AG10803 (cell line): ENCODE data around the gene DMD.

ENCODE experiments used
- DNase-seq: peaks from one replicate; pipeline ENCODE4 v3.0.0; 2010; ENCODE audit warnings: low read depth
- H3K4me3 ChIP-seq: 2 replicates; pipeline ENCODE4 v1.5.1; 2011; ENCODE audit warnings: mild to moderate bottlenecking, low read length, control low read depth
- CTCF ChIP-seq: conservative IDR thresholded peaks from 2 replicates; pipeline ENCODE4 v1.5.1; 2011; ENCODE audit warnings: mild to moderate bottlenecking, low read length, control low read depth, inconsistent platforms

The DMD gene

GRCh38 chrX:32780109-32780508 lies 431.2 kb downstream of the DMD start:
- TF ChIP-seq CTCF, result no peak
- DNase-seq, result no peak
- no peak overlapping the region for H3K4me3 ChIP-seq

DNA sequence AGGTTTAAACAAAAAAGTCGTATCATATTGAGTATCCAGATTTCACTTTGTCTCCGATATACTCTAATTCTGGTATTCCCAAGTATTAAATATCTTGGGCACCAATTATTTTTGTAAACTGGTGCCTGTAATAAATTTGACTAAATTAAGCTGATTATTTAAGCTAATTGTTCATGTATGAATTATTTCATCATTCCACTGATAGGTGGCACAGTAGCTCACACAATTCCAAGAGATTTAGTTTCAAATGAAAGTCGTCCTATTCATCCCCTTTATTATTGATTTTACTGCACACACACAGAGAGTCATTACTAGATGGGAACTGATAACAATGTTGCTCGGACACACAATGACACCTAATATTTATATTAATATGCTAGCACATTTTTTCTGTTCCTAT lies 432.4 kb downstream of the DMD start:
- H3K4me3 ChIP-seq, result no peak overlapping the region
- no peak for DNase-seq
- no peak for TF ChIP-seq CTCF

GRCh38 chrX:32774966-32775365 lies 436.4 kb downstream of the DMD start:
- no peak for DNase-seq
- no peak for TF ChIP-seq CTCF
- no peak overlapping the region for H3K4me3 ChIP-seq

DNA sequence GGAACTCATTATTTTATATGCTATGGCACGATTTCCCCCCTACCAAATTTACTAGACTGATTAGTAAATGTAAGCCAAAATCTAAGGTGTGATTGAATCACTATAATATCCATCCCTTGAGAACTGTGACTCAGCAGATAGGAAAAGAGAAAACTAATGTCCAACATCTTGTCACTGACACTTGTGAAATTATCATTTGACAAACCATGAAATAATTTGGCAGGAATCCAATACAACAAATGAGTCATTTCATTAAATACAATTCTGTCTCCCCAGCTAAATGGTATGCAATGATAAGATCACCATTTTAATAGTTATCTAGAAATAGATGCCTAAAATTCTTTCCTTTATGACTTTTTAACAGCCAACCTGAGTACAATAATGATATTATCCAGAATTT lies 462.3 kb downstream of the DMD start:
- TF ChIP-seq CTCF, result no peak
- no peak overlapping the region for H3K4me3 ChIP-seq
- DNase-seq, result no peak

DNA sequence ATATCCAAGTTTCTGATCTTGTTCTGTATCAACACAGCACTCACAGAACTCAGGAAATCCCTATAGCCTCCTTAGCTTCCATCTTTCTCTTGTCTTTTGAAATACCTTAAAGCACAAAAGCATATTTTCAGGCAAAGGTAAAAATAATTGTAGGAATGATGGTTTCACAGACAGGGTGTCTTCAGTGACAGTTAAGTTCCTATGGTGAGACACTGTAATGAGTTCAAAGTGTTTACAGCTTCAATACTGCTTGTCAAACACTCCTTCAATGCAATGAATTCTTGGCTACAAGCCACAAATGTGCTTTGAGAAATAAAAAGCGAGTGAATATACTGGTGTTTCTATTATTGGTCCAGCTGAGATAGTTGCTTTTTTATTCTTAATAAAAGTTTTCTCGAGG lies 466.0 kb downstream of the DMD start:
- no peak for DNase-seq
- no peak for TF ChIP-seq CTCF
- H3K4me3 ChIP-seq, result no peak overlapping the region

GRCh38 chrX:32744921-32745320 lies 466.4 kb downstream of the DMD start:
- TF ChIP-seq CTCF, result no peak
- no peak overlapping the region for H3K4me3 ChIP-seq
- no peak for DNase-seq

GRCh38 chrX:32741910-32742309 lies 469.4 kb downstream of the DMD start:
- TF ChIP-seq CTCF, result no peak
- no peak overlapping the region for H3K4me3 ChIP-seq
- DNase-seq, result no peak
